GM12878 (cell line): ENCODE measurements around the gene CCDC12. TPM values are rescaled to one million over a fixed set of nuclear protein-coding genes. Genes with fewer than 3 reads are reported as not detected.

Source experiments
- ATAC-seq: fragments of 200-7000 bp; cut with Tn5 transposase; 3 replicates; pipeline ENCODE4 v1.9.1; 2020; ENCODE audit warnings: mild to moderate bottlenecking, moderate library complexity
- BruUV-seq: library from RNA; stranded (reverse); fragments of 400-500 nt; replicated peaks from 2 replicates; lab custom pipeline; 2021; lab: Mats Ljungman, UMichigan
- CTCF ChIA-PET: fragments of 300-600 bp; sonication (Branson Sonifier 250); formaldehyde crosslinking; extraction: SDS; loops from one replicate; lab custom pipeline; 2021; ENCODE audit warnings: inconsistent platforms; lab: Yijun Ruan, JAX
- POLR2A ChIA-PET: fragments of 350-600 bp; formaldehyde crosslinking; extraction: SDS; loops from one replicate; lab custom pipeline; 2021; ENCODE audit warnings: inconsistent platforms; lab: Charles Lee
- RAD21 ChIA-PET: fragments of 300-600 bp; sonication (Branson Sonifier 250); formaldehyde crosslinking; loops from one replicate; lab custom pipeline; 2023; ENCODE audit warnings: antibody characterized with exemption; ENCODE audit not compliant: unreplicated experiment; lab: Charles Lee
- SMC1A ChIA-PET: fragments of 300-600 bp; sonication (Branson Sonifier 250); formaldehyde crosslinking; loops from one replicate; lab custom pipeline; 2023; ENCODE audit not compliant: unreplicated experiment, uncharacterized antibody; lab: Charles Lee
- DNase-seq: peaks from one replicate; pipeline ENCODE4 v3.0.0-alpha.2; 2011; ENCODE audit warnings: low read depth, low spot score
- FAIRE-seq: peaks from 3 replicates; lab custom pipeline; 2011; peaks lifted over from hg19 to GRCh38; lab: Jason Lieb, UNC
- H2AFZ ChIP-seq: 2 replicates; pipeline ENCODE4 v1.6.0; 2011; ENCODE audit warnings: low read depth, low read length, control low read depth; ENCODE audit not compliant: control insufficient read depth
- H3K27ac ChIP-seq: 2 replicates; pipeline ENCODE4 v1.5.1; 2011; ENCODE audit warnings: control low read depth; ENCODE audit not compliant: control insufficient read depth, insufficient read depth
- H3K27me3 ChIP-seq, 2 experiments: replicated peaks in 1 of 2; 2 replicates each; pipeline versions ENCODE4 v1.6.0 to v1.6.1; 2011; ENCODE audit warnings: low read length in 1 of 2; ENCODE audit not compliant: control insufficient read depth in 2 of 2, insufficient read depth in 2 of 2
- H3K36me3 ChIP-seq, 2 experiments: 2 replicates each; pipeline ENCODE4 v1.5.1; 2011; ENCODE audit warnings: low read length in 1 of 2; ENCODE audit not compliant: control insufficient read depth in 2 of 2, insufficient read depth in 2 of 2
- H3K4me1 ChIP-seq: 2 replicates; pipeline ENCODE4 v1.6.1; 2011; ENCODE audit warnings: mild to moderate bottlenecking, low read length, moderate library complexity, mixed read lengths; ENCODE audit not compliant: control insufficient read depth, insufficient read depth
- H3K4me2 ChIP-seq: 2 replicates; pipeline ENCODE4 v1.6.0; 2011; ENCODE audit warnings: control low read depth; ENCODE audit not compliant: control insufficient read depth, insufficient read depth
- H3K4me3 ChIP-seq: fragments of 200-600 bp; sonication (generic); 2 replicates; pipeline ENCODE4 v1.5.1; 2016
- H3K79me2 ChIP-seq: 2 replicates; pipeline ENCODE4 v1.6.0; 2011; ENCODE audit warnings: low read length; ENCODE audit not compliant: control insufficient read depth, insufficient read depth
- H3K9ac ChIP-seq: 2 replicates; pipeline ENCODE4 v1.8.0; 2011; ENCODE audit warnings: low read length, control low read depth, mixed read lengths; ENCODE audit not compliant: control insufficient read depth, insufficient read depth
- H3K9me3 ChIP-seq: replicated peaks from 3 replicates; pipeline ENCODE4 v1.5.1; 2011; ENCODE audit warnings: mild to moderate bottlenecking, low read length; ENCODE audit not compliant: control insufficient read depth, insufficient read depth
- H4K20me1 ChIP-seq: 2 replicates; pipeline ENCODE4 v1.6.0; 2011; ENCODE audit not compliant: control insufficient read depth, insufficient read depth
- BCL11A ChIP-seq: IDR thresholded peaks from 2 replicates; pipeline ENCODE4 v1.6.1; 2011; ENCODE audit warnings: low read depth, low read length
- CBX3 ChIP-seq: fragments of 200-600 bp; sonication (generic); IDR thresholded peaks from 2 replicates; pipeline ENCODE4 v1.6.1; 2016; ENCODE audit warnings: low read depth, borderline replicate concordance
- CEBPB ChIP-seq, 2 experiments: fragments of 150-350 bp in 1 of 2; IDR thresholded peaks; 2 replicates each; pipeline ENCODE4 v1.6.1; 2012 to 2014; ENCODE audit warnings: low read depth in 2 of 2, low read length in 2 of 2, borderline replicate concordance in 1 of 2, inconsistent platforms in 1 of 2
- CHD2 ChIP-seq: IDR thresholded peaks from 2 replicates; pipeline ENCODE4 v1.6.1; 2011; ENCODE audit warnings: low read depth, low read length, improper control_type of control experiment, borderline replicate concordance
- CHD4 ChIP-seq: fragments of 200-600 bp; sonication (generic); IDR thresholded peaks from 2 replicates; pipeline ENCODE4 v1.6.1; 2016; ENCODE audit warnings: mild to moderate bottlenecking
- CREM ChIP-seq: IDR thresholded peaks from 2 replicates; pipeline ENCODE4 v1.6.1; 2014; ENCODE audit warnings: antibody characterized with exemption, low read depth
- ESRRA ChIP-seq: IDR thresholded peaks from 2 replicates; pipeline ENCODE4 v1.6.1; 2012; ENCODE audit warnings: mild to moderate bottlenecking, low read length, improper control_type of control experiment
- ETV6 ChIP-seq, 2 experiments: fragments of 450-650 bp in 1 of 2; IDR thresholded peaks in 1 of 2; conservative IDR thresholded peaks in 1 of 2; 2 replicates each; pipeline ENCODE4 v1.6.1; 2014; ENCODE audit warnings: antibody characterized with exemption in 1 of 2, borderline replicate concordance in 1 of 2, low read depth in 1 of 2, mild to moderate bottlenecking in 1 of 2, moderate library complexity in 1 of 2
- JUNB ChIP-seq: IDR thresholded peaks from 2 replicates; pipeline ENCODE4 v1.6.1; 2016; ENCODE audit warnings: antibody characterized with exemption, mild to moderate bottlenecking
- LARP7 ChIP-seq: fragments of 450-650 bp; IDR thresholded peaks from 2 replicates; pipeline ENCODE4 v1.6.1; 2017; ENCODE audit warnings: mild to moderate bottlenecking
- POLR2AphosphoS2 ChIP-seq: IDR thresholded peaks from 2 replicates; pipeline ENCODE4 v1.6.1; 2011; ENCODE audit warnings: low read depth, mild to moderate bottlenecking, low read length, improper control_type of control experiment, moderate library complexity
- RUNX3 ChIP-seq: IDR thresholded peaks from 2 replicates; pipeline ENCODE4 v1.6.1; 2012; ENCODE audit warnings: low read length, inconsistent platforms
- SPI1 ChIP-seq: IDR thresholded peaks from 2 replicates; pipeline ENCODE4 v1.6.1; 2011; ENCODE audit warnings: low read depth, mild to moderate bottlenecking, low read length, moderate library complexity, borderline replicate concordance; ENCODE audit not compliant: insufficient read depth
- SREBF2 ChIP-seq: IDR thresholded peaks from 2 replicates; pipeline ENCODE4 v1.6.1; 2012; ENCODE audit warnings: mild to moderate bottlenecking, low read length
- ZSCAN29 ChIP-seq: fragments of 450-650 bp; IDR thresholded peaks from 2 replicates; pipeline ENCODE4 v1.6.1; 2017; ENCODE audit warnings: mild to moderate bottlenecking, moderate library complexity
- WGBS: methylation state at CpG from one replicate; pipeline ENCODE4 v1.1.6; 2016; ENCODE audit warnings: low lambda C conversion rate; ENCODE audit not compliant: insufficient replicate concordance, insufficient coverage; ENCODE audit errors: missing lambda C conversion rate; 5-methylcytosine and 5-hydroxymethylcytosine counted together
- in situ Hi-C: fragments of 300-500 bp; cut with MboI; formaldehyde crosslinking; loops from 9 replicates; pipeline ENCODE4 v1.14.3; 2018; ENCODE audit warnings: mixed read lengths
- intact Hi-C: fragments of 100-400 bp; cut with micrococcal nuclease; formaldehyde crosslinking; loops from one replicate; pipeline ENCODE4 v1.14.2; 2022; ENCODE audit not compliant: unreplicated experiment
- polyA plus RNA-seq, 11 experiments: library from polyadenylated mRNA; depleted of rRNA in 4 of 11; unstranded in 6 of 11; stranded (reverse) in 5 of 11; fragments of >200 nt; fragmentation: Nextera tagmentation in 4 of 11; fragmentation: Illumina TruSeq in 1 of 11; extraction: Ambion mirVana in 4 of 11; extraction: Trizol in 1 of 11; gene quantifications; 1 replicate in 1 of 11; 2 replicates in 10 of 11; pipeline versions ENCODE4 v1.2.1 to v1.2.3, GENCODE V29; 2011 to 2016; ENCODE audit warnings: inconsistent platforms in 2 of 11, missing spikeins in 2 of 11, low read depth in 1 of 11
- total RNA-seq, 4 experiments: library from RNA; depleted of rRNA in 3 of 4; stranded (reverse); fragments of >200 nt in 3 of 4; fragmentation: Illumina TruSeq in 1 of 4; extraction: Trizol in 1 of 4; gene quantifications; 2 replicates each; pipeline versions ENCODE4 v1.2.1 to v1.2.3, GENCODE V29; 2013 to 2021
- TF ChIP-seq, protein P1 (sequence below): fragments of 450-650 bp; IDR thresholded peaks from 2 replicates; pipeline ENCODE4 v1.6.1; 2016; ENCODE audit warnings: mild to moderate bottlenecking
- TF ChIP-seq, protein P2 (sequence below): fragments of 150-350 bp; IDR thresholded peaks from 2 replicates; pipeline ENCODE4 v1.6.1; 2016; ENCODE audit warnings: low read depth, low read length
- TF ChIP-seq, protein P3 (sequence below): fragments of 450-650 bp; IDR thresholded peaks from 2 replicates; pipeline ENCODE4 v1.6.1; 2018; ENCODE audit warnings: borderline replicate concordance, mild to moderate bottlenecking; ENCODE audit not compliant: partially characterized antibody

The CCDC12 gene
- total and polyA plus RNA-seq, 10 of the 15 experiments (the other 5 are each of a cell fraction or from before 2014, with no cell fraction given): 9.2 to 91.4 (median 61.3) TPM

- FAIRE-seq (no peak), ATAC-seq (peak; percentile 13; the same call in 2 of the 3 replicates), DNase-seq (no peak)
- Histone ChIP-seq H3K4me2 (no peak overlapping the region), H4K20me1 (no peaks in the 10 kb centered on the region), H3K4me1 (peaks cover 5% of the 10 kb centered on the region), H3K27ac (no peak overlapping the region), H3K9ac (no peak overlapping the region), H2AFZ (no peak overlapping the region), H3K4me3 (no peak overlapping the region), H3K36me3 (peaks cover 2 to 15% of the 10 kb centered on the region in 2 experiments; a peak in 3 of 4 replicates), H3K27me3 (no peaks in the 10 kb centered on the region), H3K79me2 (no peaks in the 10 kb centered on the region), H3K9me3 (peaks cover 6% of the 10 kb centered on the region; the same call in 2 of the 3 replicates)
- RAD21 ChIA-PET: interaction anchor here (0.8 to 1.7 kb wide), 4 partner anchors 10 to 85 kb away, joined by 3 to 5 read pairs (median 4); no protein-coding TSS in a partner anchor
- in situ Hi-C loops: no loop called here
- CTCF ChIA-PET: interaction anchor here (0.6 to 3.9 kb wide), 9 partner anchors 11 to 1107 kb away, joined by 3 to 15 read pairs (median 4); no protein-coding TSS in a partner anchor
- intact Hi-C loops: no loop called here
- SMC1A ChIA-PET: interaction anchor here (0.6 to 1.5 kb wide), 8 partner anchors 18 to 424 kb away, joined by 3 to 4 read pairs (median 3); no protein-coding TSS in a partner anchor
- no TSS peak for BruUV-seq
- POLR2A ChIA-PET: interaction anchor here (0.6 to 0.7 kb wide), 2 partner anchors 26 to 309 kb away, joined by 7 read pairs; no protein-coding TSS in a partner anchor
- 67% methylated on average over 3 of the region's 3 CpGs for WGBS
- TF ChIP-seq, protein P1, sequence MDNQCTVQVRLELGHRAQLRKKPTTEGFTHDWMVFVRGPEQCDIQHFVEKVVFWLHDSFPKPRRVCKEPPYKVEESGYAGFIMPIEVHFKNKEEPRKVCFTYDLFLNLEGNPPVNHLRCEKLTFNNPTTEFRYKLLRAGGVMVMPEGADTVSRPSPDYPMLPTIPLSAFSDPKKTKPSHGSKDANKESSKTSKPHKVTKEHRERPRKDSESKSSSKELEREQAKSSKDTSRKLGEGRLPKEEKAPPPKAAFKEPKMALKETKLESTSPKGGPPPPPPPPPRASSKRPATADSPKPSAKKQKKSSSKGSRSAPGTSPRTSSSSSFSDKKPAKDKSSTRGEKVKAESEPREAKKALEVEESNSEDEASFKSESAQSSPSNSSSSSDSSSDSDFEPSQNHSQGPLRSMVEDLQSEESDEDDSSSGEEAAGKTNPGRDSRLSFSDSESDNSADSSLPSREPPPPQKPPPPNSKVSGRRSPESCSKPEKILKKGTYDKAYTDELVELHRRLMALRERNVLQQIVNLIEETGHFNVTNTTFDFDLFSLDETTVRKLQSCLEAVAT: no peak
- no peak for TF ChIP-seq ESRRA
- TF ChIP-seq POLR2AphosphoS2: no peak
- TF ChIP-seq, protein P2, sequence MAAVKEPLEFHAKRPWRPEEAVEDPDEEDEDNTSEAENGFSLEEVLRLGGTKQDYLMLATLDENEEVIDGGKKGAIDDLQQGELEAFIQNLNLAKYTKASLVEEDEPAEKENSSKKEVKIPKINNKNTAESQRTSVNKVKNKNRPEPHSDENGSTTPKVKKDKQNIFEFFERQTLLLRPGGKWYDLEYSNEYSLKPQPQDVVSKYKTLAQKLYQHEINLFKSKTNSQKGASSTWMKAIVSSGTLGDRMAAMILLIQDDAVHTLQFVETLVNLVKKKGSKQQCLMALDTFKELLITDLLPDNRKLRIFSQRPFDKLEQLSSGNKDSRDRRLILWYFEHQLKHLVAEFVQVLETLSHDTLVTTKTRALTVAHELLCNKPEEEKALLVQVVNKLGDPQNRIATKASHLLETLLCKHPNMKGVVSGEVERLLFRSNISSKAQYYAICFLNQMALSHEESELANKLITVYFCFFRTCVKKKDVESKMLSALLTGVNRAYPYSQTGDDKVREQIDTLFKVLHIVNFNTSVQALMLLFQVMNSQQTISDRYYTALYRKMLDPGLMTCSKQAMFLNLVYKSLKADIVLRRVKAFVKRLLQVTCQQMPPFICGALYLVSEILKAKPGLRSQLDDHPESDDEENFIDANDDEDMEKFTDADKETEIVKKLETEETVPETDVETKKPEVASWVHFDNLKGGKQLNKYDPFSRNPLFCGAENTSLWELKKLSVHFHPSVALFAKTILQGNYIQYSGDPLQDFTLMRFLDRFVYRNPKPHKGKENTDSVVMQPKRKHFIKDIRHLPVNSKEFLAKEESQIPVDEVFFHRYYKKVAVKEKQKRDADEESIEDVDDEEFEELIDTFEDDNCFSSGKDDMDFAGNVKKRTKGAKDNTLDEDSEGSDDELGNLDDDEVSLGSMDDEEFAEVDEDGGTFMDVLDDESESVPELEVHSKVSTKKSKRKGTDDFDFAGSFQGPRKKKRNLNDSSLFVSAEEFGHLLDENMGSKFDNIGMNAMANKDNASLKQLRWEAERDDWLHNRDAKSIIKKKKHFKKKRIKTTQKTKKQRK: no peak
- no peak for TF ChIP-seq SREBF2
- TF ChIP-seq CHD4: no peak
- TF ChIP-seq LARP7: no peak
- no peak for TF ChIP-seq CHD2
- TF ChIP-seq RUNX3: peak; percentile 87
- TF ChIP-seq JUNB: peak; percentile 71
- no peak for TF ChIP-seq ZSCAN29
- no peak for TF ChIP-seq SPI1
- TF ChIP-seq BCL11A: 0 out of 2 replicates have a peak, but pooled peaks have one; percentile 38
- TF ChIP-seq CREM: no peak
- TF ChIP-seq, protein P3, sequence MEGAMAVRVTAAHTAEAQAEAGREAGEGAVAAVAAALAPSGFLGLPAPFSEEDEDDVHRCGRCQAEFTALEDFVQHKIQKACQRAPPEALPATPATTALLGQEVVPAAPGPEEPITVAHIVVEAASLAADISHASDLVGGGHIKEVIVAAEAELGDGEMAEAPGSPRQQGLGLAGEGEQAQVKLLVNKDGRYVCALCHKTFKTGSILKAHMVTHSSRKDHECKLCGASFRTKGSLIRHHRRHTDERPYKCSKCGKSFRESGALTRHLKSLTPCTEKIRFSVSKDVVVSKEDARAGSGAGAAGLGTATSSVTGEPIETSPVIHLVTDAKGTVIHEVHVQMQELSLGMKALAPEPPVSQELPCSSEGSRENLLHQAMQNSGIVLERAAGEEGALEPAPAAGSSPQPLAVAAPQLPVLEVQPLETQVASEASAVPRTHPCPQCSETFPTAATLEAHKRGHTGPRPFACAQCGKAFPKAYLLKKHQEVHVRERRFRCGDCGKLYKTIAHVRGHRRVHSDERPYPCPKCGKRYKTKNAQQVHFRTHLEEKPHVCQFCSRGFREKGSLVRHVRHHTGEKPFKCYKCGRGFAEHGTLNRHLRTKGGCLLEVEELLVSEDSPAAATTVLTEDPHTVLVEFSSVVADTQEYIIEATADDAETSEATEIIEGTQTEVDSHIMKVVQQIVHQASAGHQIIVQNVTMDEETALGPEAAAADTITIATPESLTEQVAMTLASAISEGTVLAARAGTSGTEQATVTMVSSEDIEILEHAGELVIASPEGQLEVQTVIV: no peak
- TF ChIP-seq ETV6 (conservative IDR thresholded peaks at IDR 0.05 in 1 of 2, IDR thresholded peaks at IDR 0.05 in 1 of 2; ENCODE audit: borderline replicate concordance in 1 of 2, low read depth in 1 of 2): no peak
- TF ChIP-seq CEBPB (IDR thresholded peaks at IDR 0.05; ENCODE audit: borderline replicate concordance in 1 of 2, low read depth in 2 of 2, low read length in 2 of 2): no peak
- TF ChIP-seq CBX3: no peak
Observed at GRCh38 chr3:46912986-46913385, 63.6 kb downstream of the CCDC12 start.
